ENCODE data around the gene MINK1. TPM values are rescaled to one million over a fixed set of nuclear protein-coding genes. Genes with fewer than 3 reads are reported as not detected.
"Not testable (repeated sequence)": the region's sequence is repeated elsewhere in the genome, so short reads cannot be mapped to it uniquely, and the experiment has no call there.

Gene MINK1
- total RNA-seq, 1 experiment from 2014 or later = 28.7 TPM

DNA sequence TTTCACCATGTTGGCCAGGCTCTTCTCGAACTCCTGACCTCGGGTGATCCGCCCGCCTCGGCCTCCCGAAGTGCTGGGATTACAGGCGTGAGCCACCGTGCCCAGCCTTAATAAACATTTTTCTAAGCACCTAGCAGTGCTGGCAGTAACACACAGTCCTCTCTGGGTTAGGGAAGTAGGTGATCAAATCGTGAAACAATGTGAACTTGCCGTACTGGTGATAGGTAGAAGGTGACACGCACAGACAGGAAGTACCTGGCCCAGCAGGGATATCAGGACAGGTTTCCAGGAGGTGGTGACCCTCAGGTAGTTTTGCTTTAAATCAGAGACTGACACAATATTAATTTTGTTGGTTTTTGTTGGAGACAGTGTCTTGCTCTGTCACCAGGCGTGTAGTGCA, 21.7 kb upstream of the MINK1 start:
- no peak for DNase-seq (ENCODE audit: low read depth)

DNA sequence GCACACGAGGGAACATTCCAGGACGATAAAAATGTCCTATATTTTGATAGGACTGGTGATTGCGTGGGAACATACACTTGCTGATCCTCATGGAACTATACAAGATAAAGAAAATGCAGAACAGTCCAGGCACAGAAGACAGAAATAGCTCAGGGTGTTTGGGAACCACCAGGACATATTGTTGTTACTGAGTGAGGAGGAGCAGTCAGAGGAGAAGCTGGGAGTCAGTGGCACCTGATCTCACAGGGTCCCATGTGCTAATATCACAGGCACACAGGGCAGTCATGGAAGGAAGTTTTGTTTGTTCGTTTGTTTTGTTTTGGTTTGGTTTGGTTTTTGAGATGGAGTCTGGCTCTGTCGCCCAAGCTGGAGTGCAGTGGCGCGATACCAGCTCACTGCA, 20.4 kb upstream of the MINK1 start:
- DNase-seq (ENCODE audit: low read depth) = no peak

DNA sequence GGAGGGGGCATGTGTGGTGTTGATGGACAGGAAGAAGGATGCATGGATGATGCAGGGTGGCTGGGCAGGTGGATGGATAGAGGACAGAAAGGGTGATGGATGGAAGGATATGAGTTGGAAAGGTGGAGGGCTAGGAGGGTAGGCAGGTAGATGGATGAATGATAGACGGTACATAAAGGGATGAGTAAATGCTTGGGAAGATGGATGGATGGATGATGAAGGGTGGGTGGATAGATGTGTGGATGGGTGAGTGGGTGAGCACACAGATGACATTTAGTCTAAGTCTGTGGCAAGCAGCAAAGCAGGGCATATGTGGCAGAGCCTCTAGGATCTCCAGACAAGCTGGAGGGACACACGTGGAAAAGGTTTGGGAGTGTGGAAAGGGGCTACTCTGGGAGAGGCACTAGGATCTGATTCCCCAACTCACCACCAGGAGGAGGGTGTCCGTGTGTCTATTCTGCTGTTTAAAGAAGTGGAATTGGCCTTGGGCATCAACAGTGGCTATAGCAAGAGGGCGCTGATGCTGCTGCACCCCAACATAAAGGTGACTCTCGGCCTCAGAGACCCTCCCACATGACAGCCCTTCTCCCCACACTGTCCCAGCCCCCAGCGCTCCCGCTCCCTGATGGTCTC, 18.0 kb upstream of the MINK1 start:
- DNase-seq (ENCODE audit: low read depth) = no peak

DNA sequence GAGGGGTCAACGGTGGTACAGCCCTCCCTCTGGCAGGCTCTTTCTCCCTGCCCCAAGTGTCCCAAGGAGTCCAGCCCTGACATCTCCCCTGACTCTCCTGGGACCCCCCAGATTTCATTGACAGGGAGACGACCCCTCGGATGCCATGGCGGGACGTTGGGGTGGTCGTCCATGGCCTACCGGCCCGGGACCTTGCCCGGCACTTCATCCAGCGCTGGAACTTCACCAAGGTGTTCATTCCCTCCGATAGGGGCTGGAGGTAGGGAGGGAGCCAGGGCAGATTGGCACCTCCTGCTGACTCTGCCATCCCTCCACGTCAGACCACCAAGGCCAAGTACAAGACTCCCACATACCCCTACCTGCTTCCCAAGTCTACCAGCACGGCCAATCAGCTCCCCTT, 16.3 kb upstream of the MINK1 start:
- no peak for DNase-seq (ENCODE audit: low read depth)

DNA sequence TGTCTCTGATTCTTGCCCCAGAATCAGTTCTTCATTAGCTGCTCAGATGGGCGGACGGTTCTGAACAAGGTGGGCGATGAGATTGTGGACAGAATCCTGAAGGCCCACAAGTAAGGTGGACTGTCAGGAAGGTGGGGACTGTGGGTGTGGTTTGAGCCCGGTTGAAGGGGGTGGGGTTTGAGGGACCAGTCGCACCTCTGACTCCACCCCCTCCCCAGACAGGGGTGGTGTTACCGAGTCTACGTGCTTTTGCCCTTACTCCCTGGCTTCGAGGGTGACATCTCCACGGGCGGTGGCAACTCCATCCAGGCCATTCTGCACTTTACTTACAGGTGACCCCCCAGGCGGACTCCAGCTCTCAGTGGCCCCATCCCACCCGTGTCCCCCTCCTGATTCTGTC, 14.9 kb upstream of the MINK1 start:
- no peak for DNase-seq (ENCODE audit: low read depth)

DNA sequence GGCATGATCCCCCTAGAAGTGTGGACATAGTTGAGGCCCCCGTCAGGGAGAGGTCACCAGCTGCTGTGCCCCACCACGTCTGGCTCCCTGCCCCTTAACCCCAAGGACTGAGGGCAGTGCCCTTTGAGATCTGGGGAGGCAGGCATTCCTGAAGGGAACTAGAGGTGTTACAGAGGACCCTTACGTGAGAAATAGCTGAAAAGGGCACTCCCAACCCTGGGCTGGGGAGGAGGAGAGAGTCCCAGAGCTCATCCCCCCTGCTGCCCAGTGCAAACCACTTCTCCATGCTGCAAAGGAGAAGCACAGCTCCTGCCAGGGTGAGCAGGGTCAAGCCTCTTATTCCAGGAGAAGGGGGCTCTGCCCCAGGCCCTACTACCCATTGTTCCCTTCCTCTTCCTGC, 10.3 kb upstream of the MINK1 start:
- DNase-seq (ENCODE audit: low read depth) = no peak

DNA sequence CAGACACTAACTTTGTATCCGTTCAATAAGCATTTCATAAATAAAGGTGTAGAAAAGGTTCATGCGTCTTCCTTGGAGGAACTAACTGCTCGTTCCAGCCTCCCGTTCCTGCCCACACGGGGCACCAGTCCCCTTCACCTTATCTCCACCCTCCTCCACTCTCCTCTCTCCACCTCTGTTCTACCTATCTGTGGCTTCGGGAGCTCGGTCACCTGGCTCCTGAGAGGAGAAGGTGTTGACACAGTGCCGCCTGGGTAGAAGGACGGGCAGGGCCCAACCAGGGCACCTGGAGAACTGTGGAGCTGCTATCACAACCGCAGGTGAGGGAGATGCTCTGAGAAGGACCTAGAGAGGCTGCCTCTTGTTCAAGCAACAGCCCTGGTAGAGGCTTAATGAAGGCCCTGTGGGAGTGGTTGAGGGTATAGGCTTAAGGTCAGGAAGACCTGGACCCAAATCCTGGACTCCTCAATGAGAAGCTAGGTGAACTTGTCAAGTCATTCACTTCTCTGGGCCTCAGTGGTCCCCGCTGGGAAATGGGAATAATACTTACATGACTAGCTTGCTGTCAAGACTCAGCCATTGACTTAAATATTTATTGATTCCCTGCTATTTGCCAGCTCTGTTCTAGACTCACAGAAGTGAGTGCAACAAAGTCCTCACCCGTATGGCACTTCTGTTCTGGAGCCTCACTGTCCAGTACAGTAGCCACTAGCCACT, 9.6 kb upstream of the MINK1 start:
- DNase-seq (ENCODE audit: low read depth) = no peak

DNA sequence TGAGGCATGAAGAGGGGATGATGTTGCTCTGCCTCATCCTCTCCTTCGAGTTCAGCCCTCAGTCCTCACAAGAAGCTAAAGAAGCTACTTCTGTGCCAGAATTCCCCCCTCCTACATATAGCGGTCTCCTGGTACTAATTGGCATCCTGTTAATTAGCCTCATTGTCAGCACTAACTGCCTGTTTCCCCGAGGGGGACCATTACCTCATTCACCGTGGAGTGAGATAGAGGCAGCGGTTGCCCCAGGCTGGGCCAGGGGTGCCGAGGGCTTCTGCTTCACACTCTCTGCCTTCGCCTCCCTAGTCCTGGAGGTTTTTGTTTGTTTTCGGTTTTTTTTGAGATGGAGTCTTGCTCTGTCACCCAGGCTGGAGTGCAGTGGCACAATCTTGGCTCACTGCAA, 5.7 kb upstream of the MINK1 start:
- no peak for DNase-seq (ENCODE audit: low read depth)

DNA sequence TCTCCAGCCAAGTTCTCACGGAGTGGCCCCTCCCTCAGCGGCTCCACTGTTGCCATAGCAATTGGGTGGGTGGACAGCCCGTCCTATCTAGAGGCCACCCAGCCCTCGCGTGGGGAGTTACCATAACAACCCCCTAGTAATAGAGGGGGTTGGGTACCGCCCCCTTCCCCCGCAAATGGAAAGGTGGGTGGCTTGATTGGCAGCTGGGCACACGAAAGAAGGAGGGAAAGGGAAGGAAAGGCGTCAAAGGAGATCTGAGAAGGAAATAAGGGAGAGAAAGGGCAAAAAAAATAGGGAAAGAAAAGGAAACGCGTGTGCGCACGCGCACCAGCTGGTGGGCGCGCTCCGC, 337 bp upstream of the MINK1 start:
- DNase-seq (ENCODE audit: low read depth) = not testable (repeated sequence)

DNA sequence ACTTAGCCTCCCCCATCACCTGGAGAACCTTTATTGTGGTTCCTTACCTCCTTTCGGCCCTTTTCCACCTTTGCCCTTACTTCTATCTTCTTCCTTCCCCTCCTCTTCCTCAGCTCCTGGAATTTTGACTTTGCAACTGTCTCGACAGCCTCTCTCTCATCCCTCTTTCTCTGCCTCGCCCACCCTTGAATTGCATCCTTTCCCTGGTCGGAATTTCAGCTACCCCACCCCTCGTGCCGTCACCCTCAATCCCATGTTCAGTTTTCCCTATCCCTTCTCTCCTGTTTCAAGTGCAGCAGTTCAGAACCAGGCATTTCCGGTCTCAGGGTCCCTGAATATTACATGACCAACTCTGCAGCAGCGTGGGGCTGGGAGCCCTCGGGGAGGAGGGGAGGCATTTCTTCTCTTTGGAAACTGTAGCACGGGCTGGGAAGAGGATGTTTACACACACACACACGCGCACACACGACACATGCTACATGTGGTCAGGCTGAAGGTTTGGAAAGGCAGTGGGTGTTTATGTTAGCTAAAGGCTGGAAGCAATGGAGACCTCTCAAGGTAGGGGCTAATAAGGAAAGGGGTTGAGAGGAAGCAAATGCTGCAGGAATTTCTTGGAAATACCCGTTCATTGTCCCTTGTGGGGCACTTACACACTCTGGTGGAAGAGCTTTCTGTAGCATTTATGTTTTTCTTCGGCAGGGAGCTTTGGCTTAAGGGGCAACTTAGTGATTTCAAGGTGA, 971 bp downstream of the MINK1 start:
- DNase-seq (ENCODE audit: low read depth) = peak; percentile 59

DNA sequence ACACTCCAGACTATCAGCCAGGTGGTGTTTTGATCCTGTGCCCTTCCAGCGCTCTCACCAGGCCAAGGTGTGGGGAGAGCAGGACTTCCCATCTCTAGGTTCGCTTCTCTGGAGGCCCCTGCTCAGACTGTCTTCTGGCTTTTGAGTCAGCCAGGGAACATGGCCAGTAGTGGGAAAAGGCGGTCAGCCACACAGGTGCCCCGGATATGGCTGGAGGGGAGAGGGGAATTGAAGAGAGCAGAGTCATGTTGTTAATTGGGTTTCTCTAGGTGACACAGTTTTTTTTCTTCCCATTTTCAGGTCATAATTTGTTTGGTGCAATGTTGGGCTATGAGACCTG, 1.5 kb downstream of the MINK1 start:
- no peak for DNase-seq (ENCODE audit: low read depth)

DNA sequence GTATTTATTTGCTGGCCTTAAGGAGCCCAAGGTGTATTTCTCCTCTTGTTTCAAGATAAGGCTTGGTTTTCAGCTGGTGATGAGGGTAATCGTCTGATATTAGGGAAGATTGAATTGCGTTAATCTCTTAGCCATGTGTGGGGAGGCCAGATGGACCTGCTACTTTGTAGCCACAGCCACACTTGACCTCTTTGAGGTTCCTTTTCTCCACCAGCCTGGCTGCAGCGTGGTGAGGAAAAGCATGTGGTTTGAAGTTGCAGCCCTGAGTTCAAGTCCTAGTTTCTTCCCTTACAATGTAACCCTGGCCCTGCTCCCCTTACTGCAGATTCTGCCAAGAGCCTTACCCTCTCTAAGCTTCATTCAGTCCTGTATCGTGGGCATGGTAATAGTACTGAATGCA, 3.1 kb downstream of the MINK1 start:
- DNase-seq (ENCODE audit: low read depth) = no peak

DNA sequence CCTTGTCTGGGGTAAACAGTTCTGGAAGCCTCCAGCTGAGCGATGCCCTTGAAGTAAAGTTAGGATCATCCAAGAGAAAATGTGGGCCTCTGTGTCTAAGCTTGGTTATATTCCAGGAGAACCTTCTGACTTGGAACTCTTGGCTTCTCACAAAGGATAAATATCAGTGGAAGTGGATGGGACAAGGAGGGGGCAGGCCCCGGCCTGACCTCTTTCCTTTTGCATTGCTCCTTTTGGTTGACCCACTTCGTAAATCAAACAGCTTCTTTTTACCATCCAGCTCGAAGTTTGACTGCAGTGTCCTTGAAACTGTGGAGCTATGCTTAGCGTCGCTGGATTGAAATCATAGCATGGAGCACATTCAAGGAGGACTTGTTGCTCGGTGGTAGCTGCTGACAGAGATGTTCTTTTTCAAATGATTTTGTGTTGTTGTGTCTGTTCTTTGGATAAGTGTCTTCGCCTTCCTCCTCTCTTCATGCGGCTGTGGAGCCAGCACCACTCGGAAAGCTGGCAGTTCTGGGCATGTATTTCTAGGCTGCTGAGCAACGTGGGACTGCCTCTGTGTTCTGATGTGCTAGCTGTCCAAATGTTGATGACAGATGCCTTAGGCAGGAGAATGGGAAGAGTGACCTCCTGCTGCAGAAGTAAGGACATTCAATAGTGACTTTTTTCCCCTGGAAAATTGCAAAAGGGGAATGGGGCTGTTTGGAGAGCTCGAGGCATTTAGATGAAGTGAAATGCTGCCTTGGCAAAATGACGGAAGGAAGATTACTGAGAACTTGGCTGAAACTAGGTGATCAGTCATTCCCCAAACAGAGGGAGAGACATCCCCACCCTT, 4.5 kb downstream of the MINK1 start:
- no peak for DNase-seq (ENCODE audit: low read depth)

DNA sequence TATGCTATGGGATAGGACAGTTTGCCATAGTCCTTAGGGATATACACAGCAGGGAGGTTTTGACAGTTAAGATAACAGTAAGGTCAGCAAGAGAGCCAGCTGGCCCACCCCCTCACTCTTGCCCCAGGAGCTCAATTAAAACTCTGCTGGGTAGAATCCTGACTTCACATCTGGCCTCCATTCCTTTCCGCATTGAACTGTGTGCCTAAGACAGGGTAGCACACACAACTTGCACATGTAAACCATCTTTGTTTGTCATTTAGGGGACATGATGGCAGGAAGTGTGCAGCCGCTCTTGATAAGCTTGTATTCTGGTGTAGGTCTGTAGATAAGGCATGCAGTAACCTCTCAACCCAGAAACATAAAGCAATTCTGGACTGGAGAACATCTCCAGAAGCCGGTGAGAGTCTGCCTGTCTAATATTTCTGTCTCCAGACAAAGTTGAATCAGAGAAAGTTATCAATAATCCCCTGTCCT, 5.2 kb downstream of the MINK1 start:
- no peak for DNase-seq (ENCODE audit: low read depth)

DNA sequence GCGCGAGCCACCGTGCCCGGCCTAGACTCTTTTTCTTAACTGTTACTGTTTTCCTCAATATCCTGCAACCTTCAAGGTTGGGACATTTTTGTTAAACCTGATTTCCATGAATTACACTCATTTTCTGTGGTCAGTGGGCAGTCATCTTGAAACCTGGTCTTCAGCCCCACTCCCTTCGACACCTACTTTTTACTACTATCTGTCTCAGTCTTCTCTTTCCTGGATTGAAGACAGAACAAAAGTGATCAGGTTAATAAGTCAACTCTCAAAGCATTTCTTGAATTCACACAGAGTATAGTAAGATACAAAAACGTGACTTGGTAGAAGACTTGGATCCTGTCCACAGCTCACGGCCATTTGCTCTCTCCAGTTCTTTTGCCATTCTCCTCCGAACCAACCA, 6.1 kb downstream of the MINK1 start:
- DNase-seq (ENCODE audit: low read depth) = no peak

DNA sequence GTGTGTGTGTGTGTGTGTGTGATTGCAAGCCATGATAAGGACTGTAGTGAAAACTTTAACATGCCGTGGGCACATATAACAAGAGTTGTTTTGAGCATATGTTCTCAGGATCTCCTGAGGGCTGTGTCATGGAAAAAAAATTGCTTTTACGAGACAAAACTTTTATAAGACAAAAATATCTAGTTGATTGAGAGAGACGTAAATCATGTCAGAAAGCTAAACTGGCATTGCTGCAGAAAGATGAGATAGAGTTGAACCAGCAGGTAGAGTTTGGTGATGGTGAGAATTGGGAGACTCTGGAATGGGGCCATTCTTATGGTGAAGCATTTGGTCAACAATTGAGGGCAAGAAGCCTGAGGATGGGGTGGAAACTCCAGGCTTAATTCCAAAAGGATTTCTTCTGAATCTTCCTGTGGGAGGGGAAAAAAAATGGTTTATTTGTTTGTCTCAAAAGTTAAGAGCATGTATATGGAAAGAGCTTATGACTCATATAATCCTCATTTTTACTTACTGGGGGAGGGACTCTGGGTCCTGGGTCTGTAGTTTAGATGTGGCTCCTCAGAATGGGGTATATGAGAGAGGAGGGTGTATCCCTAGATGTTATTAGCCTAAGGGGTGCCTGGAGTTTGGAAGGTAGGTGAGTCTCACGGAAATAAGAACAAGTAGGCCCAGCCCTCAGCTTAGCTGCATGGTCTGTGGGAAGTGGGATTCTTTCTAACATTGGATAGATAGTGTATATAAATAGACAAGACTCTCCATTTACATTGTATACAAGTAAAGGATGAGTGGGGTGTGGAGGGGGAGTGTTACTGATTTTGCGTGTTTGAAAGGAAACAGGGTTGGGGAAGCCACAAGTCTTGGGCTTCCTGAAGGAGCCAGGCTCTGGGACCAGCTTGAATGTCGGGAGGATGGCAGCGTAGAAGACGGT, 7.1 kb downstream of the MINK1 start:
- DNase-seq (ENCODE audit: low read depth) = peak; percentile 36

DNA sequence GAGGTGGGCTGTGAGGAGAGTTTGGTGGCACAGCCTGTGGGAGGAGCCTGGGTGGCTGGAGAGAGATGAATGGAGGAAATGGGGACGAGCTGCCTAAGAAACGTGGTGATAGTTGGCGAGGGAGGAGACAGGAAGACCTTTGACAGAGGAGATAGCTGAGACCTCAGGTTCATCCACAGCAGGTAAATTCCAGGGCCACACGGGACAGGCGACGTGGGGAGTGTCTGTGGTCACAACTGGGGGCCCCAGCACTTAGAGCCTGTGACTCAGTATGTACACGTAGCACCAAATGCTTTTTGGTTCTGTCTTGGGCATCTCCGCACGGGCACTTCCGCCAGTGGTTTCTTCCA, 7.7 kb downstream of the MINK1 start:
- DNase-seq (ENCODE audit: low read depth) = no peak

DNA sequence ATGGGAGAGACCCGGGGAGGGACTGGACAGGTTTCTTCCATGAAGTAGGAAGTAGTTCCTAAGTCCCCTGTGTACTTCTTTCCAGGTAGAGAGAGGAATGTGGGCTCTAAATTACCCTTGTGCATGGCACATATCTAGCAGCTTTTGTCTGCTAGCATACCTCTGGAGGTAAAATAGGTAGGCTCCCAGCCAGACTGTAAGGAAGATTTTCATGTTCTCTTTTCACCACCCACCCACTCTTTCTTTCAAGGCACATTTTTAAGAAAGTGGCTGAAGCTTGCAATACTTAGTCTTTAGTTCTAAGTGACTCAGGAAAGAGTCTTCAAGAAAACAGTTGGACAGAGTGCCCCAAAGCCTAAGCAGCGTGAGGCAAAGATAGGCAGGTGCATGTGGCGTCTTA, 9.2 kb downstream of the MINK1 start:
- no peak for DNase-seq (ENCODE audit: low read depth)

DNA sequence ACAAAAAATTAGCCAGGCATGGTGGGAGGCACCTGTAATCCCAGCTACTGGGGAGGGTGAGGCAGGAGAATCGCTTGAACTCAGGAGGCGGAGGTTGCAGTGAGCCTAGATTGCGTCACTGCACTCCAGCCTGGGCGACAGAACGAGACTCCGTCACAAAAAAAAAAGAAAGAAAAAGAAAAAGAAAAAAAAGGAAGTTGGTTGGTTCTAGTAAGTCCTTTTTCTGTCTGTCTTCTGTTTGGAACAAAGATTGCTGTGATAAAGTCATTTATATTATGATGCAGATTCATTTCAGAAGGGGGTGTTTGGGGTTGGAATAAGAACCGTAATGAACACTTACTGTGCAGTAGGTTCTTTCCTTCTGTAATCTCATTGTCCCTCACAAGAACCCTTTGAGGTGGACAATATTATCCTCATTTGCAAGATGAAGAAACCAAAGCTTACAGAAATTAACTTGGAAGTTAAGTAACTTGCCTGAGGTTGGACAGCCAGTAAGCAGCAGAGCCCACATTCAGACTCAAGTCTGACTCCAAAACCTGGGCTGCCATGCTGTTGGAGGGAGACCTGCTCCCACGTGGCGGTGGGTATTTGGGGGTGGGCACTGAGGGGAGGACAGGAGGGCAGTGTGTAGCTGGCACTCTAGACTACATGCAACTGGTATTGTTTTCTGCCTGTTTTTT, 10.3 kb downstream of the MINK1 start:
- DNase-seq (ENCODE audit: low read depth) = no peak

DNA sequence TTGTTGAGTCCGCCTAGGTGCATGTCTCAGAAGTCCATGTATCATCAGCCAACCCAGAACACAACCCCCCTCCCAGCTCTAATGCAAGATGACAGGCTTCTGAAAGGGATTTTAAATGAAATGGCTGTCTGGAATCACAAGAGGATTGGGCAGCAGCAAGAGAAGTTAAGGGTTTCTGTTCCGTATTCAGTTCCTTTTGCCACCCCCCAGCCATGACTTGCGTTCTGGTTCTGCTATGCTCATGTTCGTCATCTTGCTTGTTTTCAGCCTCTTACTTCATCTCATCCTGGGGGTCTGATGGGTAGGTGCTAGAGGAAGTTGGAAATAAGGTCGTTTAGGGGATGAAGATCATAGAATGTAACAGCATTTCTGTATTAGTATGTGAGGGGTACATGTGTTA, 12.0 kb downstream of the MINK1 start:
- no peak for DNase-seq (ENCODE audit: low read depth)

All from M059J (cell line).